ENCODE data around the gene MYLK4.

GRCh38 chr6:2763345-2763841 lies 12.7 kb upstream of the MYLK4 start:
- TF ChIP-seq POLR2A (IDR thresholded peaks at IDR 0.05; ENCODE audit: low read depth) (no peak), CTCF (IDR thresholded peaks at IDR 0.05) (no peak), EP300 (IDR thresholded peaks at IDR 0.05) (no peak)
